BJ (cell line): ENCODE measurements around the gene USH1C. TPM values are rescaled to one million over a fixed set of nuclear protein-coding genes. Genes with fewer than 3 reads are reported as not detected.

ENCODE experiments used
- CTCF ChIA-PET: fragments of 350-600 bp; formaldehyde crosslinking; extraction: SDS; loops from one replicate; lab custom pipeline; 2021; ENCODE audit warnings: antibody characterized with exemption, inconsistent platforms; lab: Yijun Ruan, JAX
- POLR2A ChIA-PET: fragments of 300-600 bp; sonication (Branson Sonifier 250); formaldehyde crosslinking; extraction: SDS; loops from one replicate; lab custom pipeline; 2021; ENCODE audit warnings: antibody characterized with exemption; lab: Charles Lee
- DNase-seq: peaks from one replicate; pipeline ENCODE4 v3.0.0-alpha.2; 2011; ENCODE audit warnings: low read depth
- H3K27me3 ChIP-seq: 2 replicates; pipeline ENCODE4 v1.6.0; 2011; ENCODE audit warnings: low read length; ENCODE audit not compliant: control insufficient read depth, insufficient read depth
- H3K36me3 ChIP-seq: 2 replicates; pipeline ENCODE4 v1.5.1; 2011; ENCODE audit warnings: low read length; ENCODE audit not compliant: control insufficient read depth, insufficient read depth
- H3K4me3 ChIP-seq: 2 replicates; pipeline ENCODE4 v1.5.1; 2011; ENCODE audit warnings: low read depth, mild to moderate bottlenecking, control low read depth, low read length
- polyA plus RNA-seq: library from polyadenylated mRNA; depleted of rRNA; stranded (reverse); fragments of >200 nt; gene quantifications from 2 replicates; pipeline ENCODE4 v1.2.3, GENCODE V29; 2011
- TF ChIP-seq, protein P1 (sequence below): IDR thresholded peaks from 2 replicates; pipeline ENCODE4 v1.5.1; 2011; ENCODE audit warnings: low read depth, mild to moderate bottlenecking, control low read depth, inconsistent platforms, low read length, moderate library complexity; ENCODE audit not compliant: insufficient read depth

USH1C gene
- polyA plus RNA-seq, 1 experiment: not detected

DNA sequence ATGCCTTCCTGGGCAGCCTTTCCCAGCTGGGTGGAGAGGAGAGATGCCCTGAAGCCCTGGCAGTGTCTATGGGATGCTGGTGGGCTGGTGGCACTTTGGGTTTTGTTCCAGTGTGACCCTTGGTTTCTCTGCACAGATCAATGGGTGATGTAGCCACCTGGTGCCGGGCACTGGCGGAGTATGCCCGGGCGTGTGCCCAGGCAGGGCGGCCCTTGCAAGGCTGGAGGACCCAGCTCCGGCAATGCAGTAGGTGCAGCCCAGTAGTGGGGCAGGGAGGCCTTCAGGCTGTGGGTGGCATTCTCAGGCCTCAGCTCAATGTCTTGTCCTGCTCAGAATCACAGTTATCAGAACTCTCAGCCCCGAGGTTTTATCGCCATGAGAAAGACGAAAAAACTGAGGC lies 14.7 kb upstream of the USH1C start:
- no peak for DNase-seq
- Histone ChIP-seq H3K27me3 (peaks cover 2% of the 10 kb centered on the region; the same call in 1 of the 2 replicates), H3K4me3 (no peak overlapping the region), H3K36me3 (no peaks in the 10 kb centered on the region)
- ChIA-PET CTCF (no interaction called here), POLR2A (no interaction called here)
- TF ChIP-seq, protein P1, sequence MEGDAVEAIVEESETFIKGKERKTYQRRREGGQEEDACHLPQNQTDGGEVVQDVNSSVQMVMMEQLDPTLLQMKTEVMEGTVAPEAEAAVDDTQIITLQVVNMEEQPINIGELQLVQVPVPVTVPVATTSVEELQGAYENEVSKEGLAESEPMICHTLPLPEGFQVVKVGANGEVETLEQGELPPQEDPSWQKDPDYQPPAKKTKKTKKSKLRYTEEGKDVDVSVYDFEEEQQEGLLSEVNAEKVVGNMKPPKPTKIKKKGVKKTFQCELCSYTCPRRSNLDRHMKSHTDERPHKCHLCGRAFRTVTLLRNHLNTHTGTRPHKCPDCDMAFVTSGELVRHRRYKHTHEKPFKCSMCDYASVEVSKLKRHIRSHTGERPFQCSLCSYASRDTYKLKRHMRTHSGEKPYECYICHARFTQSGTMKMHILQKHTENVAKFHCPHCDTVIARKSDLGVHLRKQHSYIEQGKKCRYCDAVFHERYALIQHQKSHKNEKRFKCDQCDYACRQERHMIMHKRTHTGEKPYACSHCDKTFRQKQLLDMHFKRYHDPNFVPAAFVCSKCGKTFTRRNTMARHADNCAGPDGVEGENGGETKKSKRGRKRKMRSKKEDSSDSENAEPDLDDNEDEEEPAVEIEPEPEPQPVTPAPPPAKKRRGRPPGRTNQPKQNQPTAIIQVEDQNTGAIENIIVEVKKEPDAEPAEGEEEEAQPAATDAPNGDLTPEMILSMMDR: no peak

DNA sequence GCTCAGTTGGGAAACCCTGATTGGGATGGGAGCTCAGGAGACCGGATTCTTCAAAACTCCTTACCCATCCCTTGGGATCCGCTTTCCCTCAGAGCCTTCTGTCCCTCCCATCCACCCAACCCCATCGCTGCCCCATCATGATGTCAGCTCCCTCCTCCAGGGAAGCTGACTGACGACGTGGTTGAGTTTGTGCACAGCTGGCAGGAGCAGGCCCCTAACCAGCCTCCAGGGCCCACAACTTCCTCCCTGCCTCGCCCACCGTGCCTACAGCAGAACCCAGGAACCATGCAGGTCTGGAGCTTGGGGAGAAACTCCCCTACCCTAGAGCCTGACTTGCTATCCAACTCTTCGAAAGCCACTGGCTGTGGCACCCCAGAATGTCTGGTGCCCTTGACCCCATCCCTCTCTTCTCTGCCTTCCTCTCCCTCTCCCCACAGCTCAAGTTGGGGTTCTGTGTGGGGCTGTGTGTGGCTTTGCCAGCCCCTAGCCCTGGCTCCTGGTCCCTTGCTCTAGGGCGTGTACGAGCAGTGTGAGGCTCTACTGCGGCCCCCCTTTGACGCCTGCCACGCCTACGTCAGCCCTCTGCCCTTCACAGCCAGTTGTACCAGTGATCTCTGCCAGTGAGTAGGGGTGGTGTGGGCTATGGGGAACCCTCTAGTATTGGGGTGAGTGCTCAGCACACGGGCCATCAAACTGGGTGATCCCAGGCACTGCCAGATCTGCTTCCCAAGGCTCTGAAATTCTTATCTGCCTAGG lies 14.0 kb upstream of the USH1C start:
- H3K27me3 ChIP-seq: peaks cover 2% of the 10 kb centered on the region; the same call in 1 of the 2 replicates
- CTCF ChIA-PET: interaction anchor here (0.9 kb wide), 1 partner anchor 54 kb away, joined by 3 read pairs; no protein-coding TSS in a partner anchor
- POLR2A ChIA-PET: no interaction called here
- no peak overlapping the region for H3K4me3 ChIP-seq
- DNase-seq: no peak
- TF ChIP-seq, protein P1: no peak
- H3K36me3 ChIP-seq: no peaks in the 10 kb centered on the region

DNA sequence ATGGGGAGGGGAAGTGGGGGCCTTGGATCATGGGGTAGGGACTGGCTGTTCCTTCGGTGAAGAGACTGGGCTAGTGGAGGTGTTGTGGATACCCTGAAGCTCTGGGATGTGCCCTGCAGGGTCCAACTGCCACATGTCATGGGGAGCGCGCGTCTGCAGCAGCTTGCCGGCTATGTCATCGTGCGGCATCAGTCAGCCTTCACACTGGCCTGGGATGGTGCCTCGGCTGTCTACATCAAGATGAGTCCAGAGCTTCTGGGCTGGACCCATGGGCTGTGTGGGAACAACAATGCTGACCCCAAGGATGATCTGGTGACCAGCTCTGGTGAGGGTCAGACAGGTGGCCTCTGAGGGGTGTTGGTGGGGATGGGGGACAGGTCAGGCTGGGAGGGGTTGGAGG lies 12.8 kb upstream of the USH1C start:
- peaks cover 2% of the 10 kb centered on the region; the same call in 1 of the 2 replicates for H3K27me3 ChIP-seq
- TF ChIP-seq, protein P1: no peak
- DNase-seq: no peak
- ChIA-PET POLR2A (no interaction called here), CTCF (no interaction called here)
- H3K4me3 ChIP-seq: no peak overlapping the region
- no peaks in the 10 kb centered on the region for H3K36me3 ChIP-seq

DNA sequence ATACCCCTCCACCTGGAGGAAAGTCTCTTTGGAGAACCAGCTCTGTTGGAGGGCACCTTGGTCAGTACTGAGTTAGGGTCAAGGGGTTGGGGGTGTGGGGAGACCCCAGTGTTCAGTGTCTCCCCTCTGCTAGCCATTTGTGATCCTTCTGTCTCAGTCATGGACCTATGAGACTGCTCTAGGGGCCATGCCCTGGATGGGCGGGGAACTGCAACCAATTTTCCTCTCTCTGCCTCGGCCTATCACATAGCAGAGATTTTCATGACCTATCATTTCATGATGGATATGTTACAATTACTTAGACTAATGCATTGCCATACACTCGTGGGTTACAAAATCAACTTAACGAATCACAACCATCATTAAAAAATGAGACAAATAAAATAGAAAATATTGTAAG lies 10.3 kb upstream of the USH1C start:
- DNase-seq: no peak
- POLR2A ChIA-PET: no interaction called here
- Histone ChIP-seq H3K36me3 (no peaks in the 10 kb centered on the region), H3K4me3 (no peak overlapping the region), H3K27me3 (no peaks in the 10 kb centered on the region; the same call in 1 of the 2 replicates)
- TF ChIP-seq, protein P1: no peak
- CTCF ChIA-PET: no interaction called here

DNA sequence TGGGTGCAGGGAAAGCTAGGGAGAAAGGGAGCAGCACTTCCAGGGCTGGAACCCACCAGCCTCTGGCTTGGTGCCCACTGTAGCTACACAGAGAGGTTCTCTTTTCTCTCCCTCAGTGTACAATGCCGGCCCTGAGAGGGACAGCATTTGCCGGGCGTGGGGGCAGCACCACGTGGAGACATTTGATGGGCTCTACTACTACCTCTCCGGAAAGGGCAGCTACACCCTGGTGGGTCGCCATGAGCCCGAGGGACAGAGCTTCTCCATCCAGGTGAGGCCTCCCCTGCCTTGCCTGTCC lies 9.0 kb upstream of the USH1C start:
- CTCF ChIA-PET: no interaction called here
- POLR2A ChIA-PET: no interaction called here
- TF ChIP-seq, protein P1: no peak
- H3K4me3 ChIP-seq: no peak overlapping the region
- H3K27me3 ChIP-seq: no peaks in the 10 kb centered on the region; the same call in 1 of the 2 replicates
- DNase-seq: no peak
- no peaks in the 10 kb centered on the region for H3K36me3 ChIP-seq
